ENCODE measurements around the gene CD101.

The CD101 gene

GRCh38 chr1:116986421-116987255, 14.9 kb upstream of the CD101 start:
- TF ChIP-seq CTCF (IDR thresholded peaks at IDR 0.05; ENCODE audit: control insufficient read depth, extremely low read depth, insufficient read depth), result no peak
- H3K4me3 ChIP-seq (ENCODE audit: low read depth, low read length), result no peak overlapping the region
- DNase-seq (ENCODE audit: low read depth), result no peak

- DNase-seq (ENCODE audit: low read depth), result no peak
- no peak overlapping the region for H3K4me3 ChIP-seq (ENCODE audit: low read depth, low read length)
- no peak for TF ChIP-seq CTCF (IDR thresholded peaks at IDR 0.05; ENCODE audit: control insufficient read depth, extremely low read depth, insufficient read depth)
Observed at GRCh38 chr1:116987256-116987555, 14.4 kb upstream of the CD101 start.

GRCh38 chr1:116988248-116988647, 13.3 kb upstream of the CD101 start:
- DNase-seq (ENCODE audit: low read depth), result no peak

GRCh38 chr1:116988908-116989307, 12.7 kb upstream of the CD101 start:
- DNase-seq (ENCODE audit: low read depth), result peak; percentile 52
- no peak overlapping the region for H3K4me3 ChIP-seq (ENCODE audit: low read depth, low read length)
- no peak for TF ChIP-seq CTCF (IDR thresholded peaks at IDR 0.05; ENCODE audit: control insufficient read depth, extremely low read depth, insufficient read depth)

More at GRCh38 chr1:116988248-116988647, 13.3 kb upstream of the CD101 start:
- no peak for TF ChIP-seq CTCF (IDR thresholded peaks at IDR 0.05; ENCODE audit: control insufficient read depth, extremely low read depth, insufficient read depth)
- H3K4me3 ChIP-seq (ENCODE audit: low read depth, low read length), result no peak overlapping the region

- H3K4me3 ChIP-seq (ENCODE audit: low read depth, low read length), result no peak overlapping the region
- no peak for DNase-seq (ENCODE audit: low read depth)
- no peak for TF ChIP-seq CTCF (IDR thresholded peaks at IDR 0.05; ENCODE audit: control insufficient read depth, extremely low read depth, insufficient read depth)
Observed at GRCh38 chr1:116989835-116990234, 11.7 kb upstream of the CD101 start.

- no peak overlapping the region for H3K4me3 ChIP-seq (ENCODE audit: low read depth, low read length)
- DNase-seq (ENCODE audit: low read depth), result no peak
- TF ChIP-seq CTCF (IDR thresholded peaks at IDR 0.05; ENCODE audit: control insufficient read depth, extremely low read depth, insufficient read depth), result no peak
Observed at GRCh38 chr1:116990612-116991151, 10.9 kb upstream of the CD101 start.

All from LNCaP clone FGC (cell line).